ENCODE data around the gene MAP7D1.
A peak's percentile ranks its signal among the peaks of the same experiment; 100 is the strongest.
"Not testable (repeated sequence)": the region's sequence is repeated elsewhere in the genome, so short reads cannot be mapped to it uniquely, and the experiment has no call there.

Gene MAP7D1

GRCh38 chr1:36166938-36167905 is 11.3 kb downstream of the MAP7D1 start:
- DNase-seq (ENCODE audit: extremely low read depth in 1 of 2, low read depth in 1 of 2), result no peak

GRCh38 chr1:36168514-36168913 is 12.6 kb downstream of the MAP7D1 start:
- no peak for DNase-seq (ENCODE audit: extremely low read depth in 1 of 2, low read depth in 1 of 2)

GRCh38 chr1:36170643-36171412 is 14.9 kb downstream of the MAP7D1 start:
- no peak for DNase-seq (ENCODE audit: extremely low read depth in 1 of 2, low read depth in 1 of 2)

- DNase-seq (ENCODE audit: extremely low read depth in 1 of 2, low read depth in 1 of 2), result no peak
Observed at GRCh38 chr1:36172017-36172747, 16.2 kb downstream of the MAP7D1 start.

GRCh38 chr1:36172983-36173382 is 17.0 kb downstream of the MAP7D1 start:
- no peak for DNase-seq (ENCODE audit: extremely low read depth in 1 of 2, low read depth in 1 of 2)

- DNase-seq (ENCODE audit: extremely low read depth in 1 of 2, low read depth in 1 of 2), result no peak
Observed at GRCh38 chr1:36174713-36175112, 18.8 kb downstream of the MAP7D1 start.

- no peak for DNase-seq (ENCODE audit: extremely low read depth in 1 of 2, low read depth in 1 of 2)
Observed at GRCh38 chr1:36175137-36176095, 19.5 kb downstream of the MAP7D1 start.

- no peak for DNase-seq (ENCODE audit: extremely low read depth in 1 of 2, low read depth in 1 of 2)
Observed at GRCh38 chr1:36176106-36176949, 20.4 kb downstream of the MAP7D1 start.

- no peak for DNase-seq (ENCODE audit: extremely low read depth in 1 of 2, low read depth in 1 of 2)
Observed at GRCh38 chr1:36177589-36178431, 21.9 kb downstream of the MAP7D1 start.

GRCh38 chr1:36178471-36179219 is 22.7 kb downstream of the MAP7D1 start:
- DNase-seq (ENCODE audit: extremely low read depth in 1 of 2, low read depth in 1 of 2), result no peak

GRCh38 chr1:36179220-36179600 is 23.2 kb downstream of the MAP7D1 start:
- DNase-seq (ENCODE audit: extremely low read depth in 1 of 2, low read depth in 1 of 2), result no peak

GRCh38 chr1:36182734-36183133 is 26.8 kb downstream of the MAP7D1 start:
- DNase-seq (ENCODE audit: extremely low read depth in 1 of 2, low read depth in 1 of 2), result no peak

GRCh38 chr1:36183309-36183856 is 27.4 kb downstream of the MAP7D1 start:
- DNase-seq (ENCODE audit: extremely low read depth in 1 of 2, low read depth in 1 of 2), result no peak

GRCh38 chr1:36187800-36188593 is 32.0 kb downstream of the MAP7D1 start:
- DNase-seq (ENCODE audit: extremely low read depth in 1 of 2, low read depth in 1 of 2), result peak; percentile 43 to 68

GRCh38 chr1:36196805-36197204 is 40.8 kb downstream of the MAP7D1 start:
- not testable (repeated sequence) for DNase-seq (ENCODE audit: extremely low read depth in 1 of 2, low read depth in 1 of 2)

GRCh38 chr1:36198641-36199040 is 42.7 kb downstream of the MAP7D1 start:
- no peak for DNase-seq (ENCODE audit: extremely low read depth in 1 of 2, low read depth in 1 of 2)
